Ectodermal cell (in vitro differentiated cells): ENCODE results near the gene ANKFY1.
"Not testable (repeated sequence)": the region's sequence is repeated elsewhere in the genome, so short reads cannot be mapped to it uniquely, and the experiment has no call there.

Experiments
- H3K27ac ChIP-seq: 2 replicates; pipeline ENCODE4 v1.7.0; 2013; ENCODE audit warnings: mild to moderate bottlenecking, low read depth, low read length; ENCODE audit not compliant: insufficient read depth, poor library complexity, severe bottlenecking
- H3K27me3 ChIP-seq: 2 replicates; pipeline ENCODE4 v1.7.0; 2013; ENCODE audit warnings: mild to moderate bottlenecking, low read length; ENCODE audit not compliant: insufficient read depth, control insufficient read depth, poor library complexity, severe bottlenecking
- H3K36me3 ChIP-seq: one replicate; pipeline ENCODE4 v1.7.0; 2013; ENCODE audit warnings: low read length; ENCODE audit not compliant: control insufficient read depth, insufficient read depth
- H3K4me1 ChIP-seq: one replicate; pipeline ENCODE4 v1.7.0; 2013; ENCODE audit warnings: low read length; ENCODE audit not compliant: control insufficient read depth, insufficient read depth
- H3K4me3 ChIP-seq: 2 replicates; pipeline ENCODE4 v1.7.0; 2013; ENCODE audit warnings: low read depth, low read length, control low read depth; ENCODE audit not compliant: insufficient read depth
- H3K9me3 ChIP-seq: 2 replicates; pipeline ENCODE4 v1.7.0; 2013; ENCODE audit warnings: mild to moderate bottlenecking, low read length, moderate library complexity; ENCODE audit not compliant: control insufficient read depth
- WGBS, 2 experiments: methylation state at CpG; one replicate each; pipeline ENCODE4 v1.1.7; 2013; ENCODE audit warnings: missing lambda C conversion rate in 2 of 2; 5-methylcytosine and 5-hydroxymethylcytosine counted together

The ANKFY1 gene

GRCh38 chr17:4148611-4149308, 115.0 kb downstream of the ANKFY1 start:
- Histone ChIP-seq H3K36me3 (peaks cover 4% of the 10 kb centered on the region), H3K27me3 (no peaks in the 10 kb centered on the region), H3K9me3 (no peaks in the 10 kb centered on the region), H3K4me1 (no peaks in the 10 kb centered on the region), H3K27ac (no peak overlapping the region), H3K4me3 (no peak overlapping the region)
- 94 to 95% methylated on average over 11 of the region's 11 CpGs for WGBS, 2 experiments

DNA sequence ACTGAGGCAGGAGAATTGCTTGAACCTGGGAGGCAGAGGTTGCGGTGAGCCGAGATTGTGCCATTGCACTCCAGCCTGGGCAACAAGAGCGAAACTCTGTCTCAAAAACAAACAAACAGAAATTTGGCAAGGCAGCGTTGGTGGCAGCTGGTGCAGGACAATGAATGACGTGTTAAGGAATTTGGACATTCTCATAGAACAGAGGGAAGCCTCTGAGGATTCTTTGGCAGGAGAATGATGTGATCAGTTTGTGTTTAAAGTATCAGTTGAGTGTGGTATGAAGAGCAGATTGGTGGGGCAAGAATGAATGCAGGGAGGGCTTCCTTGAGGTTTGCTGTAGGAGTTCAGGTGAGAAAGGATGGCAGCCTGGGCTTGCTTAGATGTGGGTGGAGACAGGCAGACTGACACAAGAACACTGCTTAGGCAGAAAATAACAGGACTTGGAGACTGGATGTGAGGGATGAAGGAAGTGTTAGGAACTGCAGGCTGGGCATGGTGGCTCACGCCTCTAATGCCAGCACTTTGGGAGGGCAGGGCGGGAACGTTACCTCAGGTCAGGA, 115.9 kb downstream of the ANKFY1 start:
- H3K27me3 ChIP-seq: no peaks in the 10 kb centered on the region
- 81 to 83% methylated on average over 8 of the region's 8 CpGs for WGBS, 2 experiments
- H3K27ac ChIP-seq: no peak overlapping the region
- H3K36me3 ChIP-seq: peaks cover 4% of the 10 kb centered on the region
- no peaks in the 10 kb centered on the region for H3K9me3 ChIP-seq
- no peaks in the 10 kb centered on the region for H3K4me1 ChIP-seq
- H3K4me3 ChIP-seq: no peak overlapping the region

- Histone ChIP-seq H3K4me3 (no peak overlapping the region), H3K27ac (no peak overlapping the region), H3K9me3 (no peaks in the 10 kb centered on the region), H3K36me3 (peaks cover 4% of the 10 kb centered on the region), H3K27me3 (no peaks in the 10 kb centered on the region), H3K4me1 (peaks cover 7% of the 10 kb centered on the region)
- WGBS, 2 experiments: 75 to 79% methylated on average over 5 of the region's 5 CpGs
These were observed 117.1 kb downstream of the ANKFY1 start for GRCh38 chr17:4146641-4147040.

GRCh38 chr17:4144422-4144747, 119.4 kb downstream of the ANKFY1 start:
- no peak overlapping the region for H3K27ac ChIP-seq
- no peaks in the 10 kb centered on the region for H3K36me3 ChIP-seq
- H3K27me3 ChIP-seq: no peaks in the 10 kb centered on the region
- peaks cover 9% of the 10 kb centered on the region for H3K4me1 ChIP-seq
- WGBS, 2 experiments: 93 to 97% methylated on average over 3 of the region's 3 CpGs
- no peaks in the 10 kb centered on the region for H3K9me3 ChIP-seq
- H3K4me3 ChIP-seq: peak overlapping the region; percentile 89

DNA sequence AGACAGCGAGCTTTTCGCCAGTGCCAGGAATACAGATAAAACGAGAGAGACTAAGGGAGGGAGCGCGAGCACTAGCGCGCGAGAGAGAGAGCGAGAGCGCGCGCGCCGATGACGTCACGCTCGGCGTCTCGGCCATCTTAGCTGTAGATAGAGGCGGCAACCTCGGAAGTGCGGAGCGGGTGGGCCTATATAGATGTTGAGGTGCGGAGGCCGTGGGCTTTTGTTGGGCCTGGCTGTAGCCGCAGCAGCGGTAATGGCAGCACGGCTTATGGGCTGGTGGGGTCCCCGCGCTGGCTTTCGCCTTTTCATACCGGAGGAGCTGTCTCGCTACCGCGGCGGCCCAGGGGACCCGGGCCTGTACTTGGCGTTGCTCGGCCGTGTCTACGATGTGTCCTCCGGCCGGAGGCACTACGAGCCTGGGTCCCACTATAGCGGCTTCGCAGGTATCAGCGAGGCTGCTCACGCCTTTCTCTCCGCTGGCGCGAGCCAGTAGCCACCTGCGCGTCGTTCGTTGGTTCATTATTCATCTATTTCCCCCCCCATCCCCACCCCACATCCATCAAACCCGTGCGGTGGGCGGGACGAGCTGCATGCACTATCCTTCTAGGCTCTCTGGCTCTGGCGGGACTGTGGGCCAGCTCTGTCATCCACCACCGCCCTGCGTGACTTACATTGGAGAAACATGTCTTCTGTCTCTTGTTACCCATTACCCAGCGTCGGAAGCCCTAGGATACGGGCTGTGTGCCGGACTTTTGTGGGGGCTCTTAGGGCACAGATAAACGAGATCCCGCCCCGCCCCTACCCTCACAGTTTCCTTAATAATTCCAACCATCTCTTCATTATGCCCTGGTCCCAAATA, 120.0 kb downstream of the ANKFY1 start:
- Histone ChIP-seq H3K27me3 (no peaks in the 10 kb centered on the region), H3K27ac (peak overlapping the region; percentile 96), H3K36me3 (no peaks in the 10 kb centered on the region), H3K4me3 (peak overlapping the region; percentile 89), H3K9me3 (no peaks in the 10 kb centered on the region), H3K4me1 (peaks cover 9% of the 10 kb centered on the region)
- 3 to 4% methylated on average over 69 of the region's 69 CpGs for WGBS, 2 experiments

DNA sequence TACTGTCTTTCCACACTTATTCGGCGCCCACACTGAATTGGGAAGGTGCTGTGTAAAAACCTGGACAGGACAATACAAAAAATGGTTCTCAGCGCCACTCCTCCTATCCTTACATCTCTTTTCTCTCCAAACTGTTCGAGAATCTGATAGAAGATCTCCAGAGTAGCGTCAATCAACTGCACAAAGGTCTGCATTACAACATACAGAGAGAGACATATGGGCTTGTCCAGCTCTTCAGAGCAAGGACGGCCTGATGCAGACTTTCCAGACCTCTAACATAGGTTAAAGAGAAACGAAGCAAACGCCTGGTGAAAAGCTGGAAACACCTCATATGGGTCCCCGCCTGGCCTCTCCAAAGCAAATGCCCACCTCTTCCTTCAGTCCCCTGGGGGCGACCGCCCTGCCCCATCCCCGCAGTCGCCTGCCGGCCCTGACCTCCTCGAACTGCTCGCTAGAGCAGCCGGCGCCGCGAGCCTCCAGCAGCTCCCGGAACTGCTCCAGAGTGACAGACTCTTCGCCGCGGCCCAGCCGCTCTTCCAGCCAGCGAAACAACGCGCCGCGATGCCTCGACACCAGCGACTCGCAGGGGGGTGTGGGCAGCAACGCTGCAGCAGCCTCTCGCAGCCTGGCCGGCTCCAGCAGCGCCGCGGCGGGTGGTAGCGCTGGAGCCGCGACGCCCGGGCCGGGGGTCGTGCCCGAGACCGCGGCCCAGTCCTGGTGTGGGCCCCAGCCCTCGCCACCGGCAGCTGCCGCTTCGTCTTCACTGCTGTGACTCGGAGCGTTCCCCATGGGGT, 121.5 kb downstream of the ANKFY1 start:
- Histone ChIP-seq H3K4me3 (peak overlapping the region; percentile 89), H3K27me3 (no peaks in the 10 kb centered on the region), H3K9me3 (no peaks in the 10 kb centered on the region), H3K4me1 (peaks cover 9% of the 10 kb centered on the region), H3K27ac (no peak overlapping the region), H3K36me3 (no peaks in the 10 kb centered on the region)
- 6 to 7% methylated on average over 56 of the region's 56 CpGs for WGBS, 2 experiments

GRCh38 chr17:4140125-4140524, 123.7 kb downstream of the ANKFY1 start:
- Histone ChIP-seq H3K27me3 (no peaks in the 10 kb centered on the region), H3K4me1 (peaks cover 9% of the 10 kb centered on the region), H3K27ac (no peak overlapping the region), H3K9me3 (no peaks in the 10 kb centered on the region), H3K4me3 (no peak overlapping the region), H3K36me3 (no peaks in the 10 kb centered on the region)
- WGBS, 2 experiments: 93 to 94% methylated on average over 2 of the region's 2 CpGs

- H3K27me3 ChIP-seq, H3K4me1 ChIP-seq, H3K36me3 ChIP-seq, H3K27ac ChIP-seq, H3K9me3 ChIP-seq, H3K4me3 ChIP-seq: not testable (repeated sequence)
- WGBS, 2 experiments: 92 to 95% methylated on average over 7 to 9 of the region's 9 CpGs
These were observed 124.8 kb downstream of the ANKFY1 start for GRCh38 chr17:4138906-4139526.

- H3K9me3 ChIP-seq: no peaks in the 10 kb centered on the region
- no peaks in the 10 kb centered on the region for H3K27me3 ChIP-seq
- H3K27ac ChIP-seq: no peak overlapping the region
- 96 to 97% methylated on average over 6 of the region's 6 CpGs for WGBS, 2 experiments
- no peaks in the 10 kb centered on the region for H3K4me1 ChIP-seq
- no peak overlapping the region for H3K4me3 ChIP-seq
- no peaks in the 10 kb centered on the region for H3K36me3 ChIP-seq
These were observed 127.4 kb downstream of the ANKFY1 start for GRCh38 chr17:4136373-4136772.
